Liver (tissue), 3 donors: Measurements from ENCODE around the gene SRPRB.

Experiments used
- CTCF ChIP-seq: fragments of 150-350 bp; IDR thresholded peaks from 2 replicates; pipeline ENCODE4 v1.5.1; 2017; ENCODE audit warnings: improper control_type of control experiment, low read depth, low read length; ENCODE audit not compliant: missing input control
- MAX ChIP-seq: IDR thresholded peaks from 2 replicates; pipeline ENCODE4 v1.6.1; 2016; ENCODE audit warnings: antibody characterized with exemption
- REST ChIP-seq: IDR thresholded peaks from 2 replicates; pipeline ENCODE4 v1.6.1; 2016; ENCODE audit warnings: antibody characterized with exemption, mild to moderate bottlenecking
- SP1 ChIP-seq: IDR thresholded peaks from 2 replicates; pipeline ENCODE4 v1.6.1; 2018; ENCODE audit warnings: antibody characterized with exemption, mild to moderate bottlenecking
- donor health status: healthy.
- donor health status: healthy.

GRCh38 chr3:133864616-133865015, 59.0 kb downstream of the SRPRB start:
- TF ChIP-seq SP1 = no peak
- no peak for TF ChIP-seq CTCF
- no peak for TF ChIP-seq MAX
- TF ChIP-seq REST = no peak
